GM21360 (cell line): ENCODE data around the gene DCUN1D1.

Experiments used
- ATAC-seq: cut with Tn5 transposase; IDR thresholded peaks from one replicate; pipeline ENCODE4 v1.9.1; 2021; ENCODE audit warnings: mild to moderate bottlenecking, moderate library complexity; ENCODE audit not compliant: unreplicated experiment

Gene DCUN1D1

GRCh38 chr3:182973047-182973446 lies 7.3 kb downstream of the DCUN1D1 start:
- ATAC-seq = no peak

- no peak for ATAC-seq
These were observed 8.0 kb downstream of the DCUN1D1 start for GRCh38 chr3:182972387-182972786.

- no peak for ATAC-seq
These were observed 8.7 kb downstream of the DCUN1D1 start for GRCh38 chr3:182971637-182972036.

GRCh38 chr3:182970811-182971418 lies 9.4 kb downstream of the DCUN1D1 start:
- ATAC-seq = no peak

- ATAC-seq = no peak
These were observed 10.5 kb downstream of the DCUN1D1 start for GRCh38 chr3:182969853-182970252.

GRCh38 chr3:182969277-182969676 lies 11.1 kb downstream of the DCUN1D1 start:
- ATAC-seq = no peak

GRCh38 chr3:182967218-182968204 lies 12.8 kb downstream of the DCUN1D1 start:
- peak; percentile 41 for ATAC-seq

GRCh38 chr3:182965861-182966366 lies 14.4 kb downstream of the DCUN1D1 start:
- ATAC-seq = no peak

- no peak for ATAC-seq
These were observed 16.2 kb downstream of the DCUN1D1 start for GRCh38 chr3:182964179-182964578.

GRCh38 chr3:182962166-182962565 lies 18.2 kb downstream of the DCUN1D1 start:
- ATAC-seq = no peak

- no peak for ATAC-seq
These were observed 20.6 kb downstream of the DCUN1D1 start for GRCh38 chr3:182959474-182960350.

- ATAC-seq = no peak
These were observed 22.6 kb downstream of the DCUN1D1 start for GRCh38 chr3:182957676-182958266.

- ATAC-seq = no peak
These were observed 23.1 kb downstream of the DCUN1D1 start for GRCh38 chr3:182957226-182957625.

- ATAC-seq = peak; percentile 62
These were observed 25.6 kb downstream of the DCUN1D1 start for GRCh38 chr3:182954553-182955235.

GRCh38 chr3:182949688-182950087 lies 30.6 kb downstream of the DCUN1D1 start:
- ATAC-seq = no peak

GRCh38 chr3:182948305-182948704 lies 32.0 kb downstream of the DCUN1D1 start:
- ATAC-seq = no peak

GRCh38 chr3:182947888-182948287 lies 32.5 kb downstream of the DCUN1D1 start:
- ATAC-seq = no peak

- no peak for ATAC-seq
These were observed 38.6 kb downstream of the DCUN1D1 start for GRCh38 chr3:182941719-182942118.

GRCh38 chr3:182940266-182940808 lies 40.0 kb downstream of the DCUN1D1 start:
- no peak for ATAC-seq
